ENCODE results near the gene ZNF774.
"Not testable (repeated sequence)": the region's sequence is repeated elsewhere in the genome, so short reads cannot be mapped to it uniquely, and the experiment has no call there.

The ZNF774 gene

DNA sequence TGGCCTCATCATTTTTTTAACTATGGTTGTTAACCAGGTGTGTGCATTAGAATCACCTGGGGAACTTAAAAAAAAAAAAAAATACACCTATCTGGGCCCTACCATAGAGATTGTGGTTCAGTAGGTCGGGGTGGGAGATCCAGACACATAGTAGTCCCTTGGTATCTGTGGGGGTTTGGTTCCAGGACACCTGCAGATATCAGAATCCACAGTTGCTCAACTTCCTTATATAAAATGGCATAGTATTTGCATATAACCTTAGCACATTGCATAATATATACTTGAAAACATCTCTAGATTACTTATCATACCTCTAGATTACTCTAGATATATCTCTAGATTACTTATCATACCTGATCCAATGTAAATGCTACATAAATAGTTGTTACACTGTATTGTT is 41.0 kb downstream of the ZNF774 start:
- no peak for DNase-seq

DNA sequence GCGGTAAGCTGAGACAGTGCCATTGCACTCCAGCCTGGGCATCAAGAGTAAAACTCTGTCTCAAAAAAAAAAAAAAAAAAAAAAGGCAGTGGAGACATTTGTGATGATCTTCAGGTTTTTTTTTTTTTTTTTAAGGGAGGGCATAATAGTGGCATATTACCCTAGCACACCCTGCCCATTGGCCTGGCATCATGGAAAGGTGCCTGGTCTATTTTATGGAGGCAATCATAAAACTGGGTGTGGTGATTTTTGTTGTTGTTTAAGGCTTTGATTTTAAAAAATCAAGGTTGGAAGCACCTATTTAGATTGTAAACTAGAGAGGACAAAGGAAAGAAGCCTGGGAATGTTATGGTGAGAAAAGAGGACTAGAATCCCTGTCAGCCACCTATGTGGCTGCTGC is 42.0 kb downstream of the ZNF774 start:
- no peak for DNase-seq

DNA sequence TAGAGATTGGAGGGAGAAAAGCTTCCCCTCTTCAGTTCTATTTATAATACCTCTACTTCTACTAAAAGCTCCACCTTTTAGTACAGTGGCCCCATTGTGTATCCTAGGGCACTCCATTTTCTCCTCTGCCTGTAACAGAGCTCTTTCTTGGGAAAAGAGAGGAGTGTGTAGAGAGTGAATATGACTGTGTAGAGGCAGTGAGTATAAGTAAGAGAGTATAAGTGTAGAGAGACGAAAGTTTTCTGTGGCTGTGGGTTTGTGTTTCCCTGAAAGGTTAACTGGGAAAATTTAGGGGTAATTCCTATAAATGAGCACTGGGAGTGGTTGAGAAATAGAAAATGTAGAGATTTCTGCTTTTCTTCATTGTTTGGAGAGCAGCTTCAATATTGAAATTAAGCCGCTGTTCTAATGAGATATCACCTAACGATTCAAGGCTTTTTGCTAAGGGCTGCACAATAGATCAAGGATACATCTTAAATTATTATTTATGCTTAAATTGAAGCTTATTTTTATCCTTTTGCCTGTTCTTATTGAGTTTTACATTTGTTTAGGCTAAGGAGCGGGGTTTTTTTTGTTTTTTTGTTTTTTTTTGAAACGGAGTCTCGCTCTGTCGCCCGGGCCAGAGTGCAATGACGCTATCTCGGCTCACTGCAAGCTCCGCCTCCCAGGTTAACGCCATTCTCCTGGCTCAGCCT is 42.8 kb downstream of the ZNF774 start:
- no peak for DNase-seq

DNA sequence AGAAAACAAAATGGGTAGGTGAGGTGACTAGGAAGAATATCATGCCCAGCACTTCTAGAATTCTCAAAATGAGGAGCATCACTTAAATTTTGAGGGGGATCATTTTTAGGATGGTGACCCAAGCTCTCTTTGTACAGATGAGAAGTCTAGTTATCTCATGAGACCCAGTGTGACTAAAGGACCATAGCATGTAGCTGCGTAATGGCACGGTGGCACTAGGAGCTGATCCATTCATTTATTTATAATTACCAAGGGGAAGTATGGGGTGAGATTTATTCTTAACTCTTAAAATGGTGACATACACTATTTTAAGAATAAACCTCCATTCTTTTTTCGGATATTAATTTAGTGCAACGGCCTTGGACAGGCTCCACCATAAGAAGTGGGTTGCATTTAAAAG is 44.2 kb downstream of the ZNF774 start:
- DNase-seq = no peak

DNA sequence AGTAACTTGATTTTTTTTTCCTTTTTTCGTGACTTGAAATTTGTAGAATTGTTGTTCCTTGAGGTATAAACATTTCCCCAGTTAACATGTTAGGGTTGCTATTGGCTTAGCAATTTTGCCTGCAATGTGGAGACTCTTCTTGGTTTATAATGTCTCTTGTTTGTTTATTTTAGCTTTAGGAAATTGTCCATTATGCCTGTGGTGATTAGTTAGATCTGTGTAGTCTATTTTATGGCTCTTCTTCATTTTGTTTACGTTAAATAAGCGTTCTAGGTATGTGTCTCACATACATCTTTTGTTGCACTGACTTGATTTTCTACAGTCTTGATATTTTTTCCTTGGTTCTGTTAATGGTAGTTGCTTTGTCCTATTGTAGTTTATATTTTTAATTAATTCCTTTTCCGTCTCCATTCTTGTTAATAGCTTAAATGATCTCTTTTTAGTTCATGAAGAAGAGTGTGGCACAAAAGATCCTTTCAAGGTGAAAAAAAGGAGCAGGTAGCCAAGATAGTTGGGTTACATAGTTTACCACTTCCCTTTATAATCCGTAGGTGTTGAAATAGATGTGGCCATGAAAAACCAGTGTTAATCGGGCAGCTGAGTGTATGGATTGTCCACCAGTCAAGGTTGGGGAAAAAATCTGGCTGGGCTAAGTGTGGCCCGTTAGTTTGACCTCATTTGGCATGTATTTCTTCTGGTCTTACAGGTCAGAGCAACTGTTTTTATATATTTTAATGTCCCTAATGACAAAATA is 48.1 kb downstream of the ZNF774 start:
- no peak for DNase-seq

DNA sequence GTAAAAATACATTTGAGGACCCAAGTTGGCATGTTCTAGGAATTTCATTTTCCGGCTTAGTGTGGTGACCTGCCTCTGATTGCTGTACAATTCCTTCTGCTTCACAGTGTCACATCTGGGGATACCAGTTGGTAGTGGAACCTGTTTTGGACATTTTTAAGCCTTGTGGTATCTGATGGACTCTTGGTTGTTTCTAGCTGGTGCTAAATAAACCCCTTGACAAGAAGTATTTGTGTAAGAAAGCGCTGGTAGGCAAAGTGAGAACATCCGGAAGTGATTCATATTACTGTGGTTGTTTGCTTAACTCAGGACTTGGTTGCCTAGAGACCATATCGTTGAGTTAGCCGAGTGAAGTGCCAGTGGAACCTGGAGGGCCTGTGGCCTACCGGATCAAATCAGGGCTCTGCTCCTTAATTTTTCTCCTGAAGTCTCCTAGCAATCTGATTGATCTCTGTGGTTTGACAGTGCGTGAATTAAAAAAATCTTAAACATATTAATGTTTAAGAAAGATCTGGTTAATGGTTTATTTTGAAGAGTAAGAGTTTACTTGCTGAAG is 48.8 kb downstream of the ZNF774 start:
- DNase-seq = no peak

DNA sequence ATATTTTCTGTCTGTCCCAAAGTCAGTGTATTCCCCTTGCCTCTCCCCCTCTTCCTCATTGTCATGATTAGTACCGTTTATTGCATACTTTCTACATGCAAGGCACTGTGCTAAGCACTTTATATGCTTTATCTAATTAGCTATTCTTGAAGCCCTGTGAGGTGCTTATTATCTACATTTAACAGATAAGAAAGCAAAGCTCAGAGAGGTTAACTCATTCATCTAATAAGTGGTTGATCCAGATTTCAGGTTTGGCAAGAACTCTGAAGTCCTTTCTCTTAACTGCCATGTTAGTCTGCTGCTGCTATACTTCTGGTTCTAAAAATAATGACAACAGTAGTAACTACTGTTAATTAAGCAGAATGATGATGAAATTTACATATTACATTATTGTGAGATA is 49.4 kb downstream of the ZNF774 start:
- no peak for DNase-seq

DNA sequence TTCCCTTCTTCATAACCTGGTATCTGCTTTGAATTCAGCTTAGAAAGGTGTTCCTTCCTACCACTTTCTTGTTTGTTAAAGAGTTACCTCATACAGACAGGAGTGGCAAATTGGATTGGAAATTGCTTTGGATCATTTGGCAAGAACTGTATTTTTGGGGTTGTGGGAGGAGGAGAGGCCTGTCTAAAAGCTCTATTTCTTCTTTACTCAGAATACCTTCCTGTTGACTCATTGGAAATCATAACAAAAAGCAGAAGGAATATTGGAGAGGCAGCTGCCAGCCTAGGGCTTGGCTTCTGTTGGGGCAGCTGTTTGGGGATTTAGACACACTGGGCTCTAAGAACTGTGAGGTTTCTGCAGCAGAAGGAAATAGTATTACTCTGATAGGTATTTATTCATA is 50.1 kb downstream of the ZNF774 start:
- no peak for DNase-seq

DNA sequence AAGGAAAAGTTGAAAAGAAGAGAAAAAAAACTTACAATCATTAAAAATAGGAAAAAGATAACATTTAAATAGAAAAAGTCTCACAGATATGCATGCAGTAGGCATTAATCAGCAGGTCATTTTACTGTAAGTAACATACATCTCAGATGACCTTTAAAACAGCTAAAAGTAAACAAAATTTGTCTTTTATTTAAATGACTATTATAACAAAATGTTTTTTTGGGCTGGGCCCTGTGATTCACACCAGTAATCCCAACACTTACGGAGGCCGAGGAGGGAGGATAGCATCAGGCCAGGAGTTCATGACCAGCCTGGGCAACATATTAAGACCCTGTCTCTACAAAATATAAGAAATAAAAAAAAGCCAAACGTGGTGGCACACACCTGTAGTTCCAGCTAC is 50.7 kb downstream of the ZNF774 start:
- no peak for DNase-seq

DNA sequence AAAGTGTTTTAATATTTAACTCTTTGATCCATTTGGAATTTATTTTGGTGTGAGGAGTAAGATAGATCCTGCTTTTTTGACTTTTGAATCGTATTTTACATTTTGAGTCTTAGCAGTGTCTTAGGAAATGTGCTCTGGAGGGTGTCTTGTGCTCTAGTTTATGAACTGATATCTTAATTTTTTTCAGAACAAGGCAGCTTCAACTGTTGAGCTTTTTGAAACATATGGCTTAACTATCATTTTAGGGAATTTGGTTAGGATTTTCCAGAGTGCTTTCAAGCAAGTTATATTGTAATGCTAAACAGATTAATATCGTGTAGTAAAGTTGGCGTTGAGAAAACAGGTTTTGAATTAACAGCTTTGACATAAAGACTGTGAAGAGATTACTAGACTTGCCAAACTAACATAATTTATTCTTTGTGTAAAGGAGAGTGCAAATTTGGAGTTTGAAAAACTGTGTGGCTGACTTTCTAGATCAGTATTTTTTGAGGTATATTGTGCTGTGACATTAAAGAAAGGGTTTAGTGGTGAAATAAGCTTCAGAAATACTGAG is 53.0 kb downstream of the ZNF774 start:
- DNase-seq = no peak

DNA sequence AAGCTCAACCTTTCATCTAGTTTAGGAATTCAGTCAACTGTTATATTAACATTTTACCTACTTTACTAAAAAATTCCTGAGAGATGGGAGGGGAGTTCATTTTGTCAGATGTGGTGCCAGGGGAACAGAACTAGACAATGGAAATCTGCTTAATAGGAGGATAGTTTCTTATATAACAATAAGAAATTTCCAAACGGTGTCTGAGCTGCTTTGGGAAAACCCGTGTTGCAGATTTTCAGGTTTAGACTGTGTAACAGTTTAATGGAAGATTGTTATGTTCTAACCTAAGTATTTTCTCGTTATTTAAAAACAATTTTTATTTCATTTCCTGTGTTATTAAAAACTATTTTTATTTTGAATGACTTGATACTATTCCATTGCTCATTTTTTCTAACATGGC is 55.3 kb downstream of the ZNF774 start:
- DNase-seq = no peak

DNA sequence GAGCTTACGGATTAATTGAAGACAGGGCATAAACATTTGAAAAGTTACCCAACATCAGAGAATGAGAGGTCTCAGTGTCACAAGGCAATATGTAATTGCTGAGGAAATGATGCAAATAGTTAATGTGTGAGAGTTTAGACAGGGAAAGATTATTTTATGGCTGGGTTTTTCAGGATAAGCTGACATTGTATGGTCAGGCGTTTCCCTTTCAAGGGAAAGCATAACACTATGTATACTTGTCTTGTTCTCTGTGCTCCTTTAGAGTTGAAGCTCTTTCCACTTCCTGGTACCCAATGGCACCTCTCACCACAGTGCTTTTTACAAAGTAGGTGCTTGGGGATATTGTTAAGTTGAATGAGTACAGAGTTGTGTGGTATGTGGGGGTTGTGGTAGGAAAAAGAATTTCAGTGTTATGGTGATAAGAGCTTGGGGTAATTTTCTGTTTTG is 55.8 kb downstream of the ZNF774 start:
- no peak for DNase-seq

DNA sequence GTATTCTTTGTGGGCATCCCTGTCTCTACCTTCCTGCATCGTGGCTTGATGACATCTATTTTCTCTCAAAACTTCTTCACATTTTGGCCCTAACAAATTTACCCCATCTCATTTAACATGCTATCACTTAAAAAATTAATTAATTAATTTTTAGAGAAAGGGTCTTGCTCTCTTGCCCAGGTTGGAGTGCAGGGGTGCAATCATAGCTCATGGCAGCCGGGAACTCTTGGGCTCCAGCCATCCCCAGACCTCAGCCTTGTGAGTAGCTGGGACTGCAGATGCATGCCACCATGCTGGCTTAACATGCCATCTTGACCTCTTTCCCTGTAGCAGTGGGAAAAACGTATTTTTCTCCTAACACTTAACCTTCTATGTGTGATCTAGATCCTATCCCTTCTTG is 56.6 kb downstream of the ZNF774 start:
- DNase-seq = no peak

DNA sequence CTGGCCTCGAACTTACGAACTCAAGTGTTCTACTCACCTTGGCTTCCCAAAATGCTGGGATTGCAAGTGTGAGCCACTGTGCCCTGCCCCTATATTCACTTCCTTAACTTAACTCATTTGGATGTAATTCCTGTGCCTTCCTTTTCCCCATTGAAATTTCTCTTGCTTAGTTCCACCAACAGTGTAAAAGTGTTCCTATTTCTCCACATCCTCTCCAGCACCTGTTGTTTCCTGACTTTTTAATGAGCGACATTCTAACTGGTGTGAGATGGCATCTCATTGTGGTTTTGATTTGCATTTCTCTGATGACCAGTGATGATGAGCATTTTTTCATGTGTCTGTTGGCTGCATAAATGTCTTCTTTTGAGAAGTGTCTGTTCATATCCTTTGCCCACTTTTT is 57.5 kb downstream of the ZNF774 start:
- DNase-seq = not testable (repeated sequence)

DNA sequence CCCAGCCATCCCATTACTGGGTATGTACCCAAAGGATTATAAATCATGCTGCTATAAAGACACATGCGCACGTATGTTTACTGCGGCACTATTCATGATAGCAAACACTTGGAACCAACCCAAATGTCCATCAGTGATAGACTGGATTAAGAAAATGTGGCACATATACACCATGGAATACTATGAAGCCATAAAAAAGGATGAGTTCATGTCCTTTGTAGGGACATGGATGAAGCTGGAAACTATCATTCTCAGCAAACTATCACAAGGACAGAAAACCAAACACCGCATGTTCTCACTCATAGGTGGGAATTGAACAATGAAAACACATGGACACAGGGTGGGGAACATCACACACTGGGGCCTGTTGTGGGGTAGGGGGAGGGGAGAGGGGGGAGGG is 58.2 kb downstream of the ZNF774 start:
- DNase-seq = not testable (repeated sequence)

DNA sequence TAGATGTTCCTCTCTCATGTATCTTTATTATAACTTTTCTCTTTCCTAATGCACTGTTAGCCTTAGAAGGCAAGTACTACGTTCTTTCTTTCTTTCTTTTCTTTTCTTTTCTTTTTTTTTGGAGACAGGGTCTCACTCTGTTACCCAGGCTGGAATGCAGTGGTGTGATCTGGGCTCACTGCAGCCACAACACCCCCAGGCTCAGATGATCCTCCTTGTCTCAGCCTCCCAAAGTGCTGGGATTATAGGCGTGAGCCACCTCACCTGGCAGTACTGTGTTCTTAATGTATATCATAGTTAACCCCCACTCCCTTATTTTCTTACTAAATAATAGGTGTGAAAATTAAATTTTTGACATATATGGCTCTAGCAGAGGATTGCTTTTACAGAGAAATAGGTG is 59.1 kb downstream of the ZNF774 start:
- no peak for DNase-seq

All from NCI-H1930 (cell line).